C4-2B (cell line): ENCODE measurements around the gene LATS1.

Experiments used
- ZFX ChIP-seq: fragments of 450-650 bp; IDR thresholded peaks from 2 replicates; pipeline ENCODE4 v1.6.1; 2017
- TF ChIP-seq, protein P1 (sequence below): fragments of 450-650 bp; conservative IDR thresholded peaks from 2 replicates; pipeline ENCODE4 v1.5.1; 2017; ENCODE audit warnings: mild to moderate bottlenecking

DNA sequence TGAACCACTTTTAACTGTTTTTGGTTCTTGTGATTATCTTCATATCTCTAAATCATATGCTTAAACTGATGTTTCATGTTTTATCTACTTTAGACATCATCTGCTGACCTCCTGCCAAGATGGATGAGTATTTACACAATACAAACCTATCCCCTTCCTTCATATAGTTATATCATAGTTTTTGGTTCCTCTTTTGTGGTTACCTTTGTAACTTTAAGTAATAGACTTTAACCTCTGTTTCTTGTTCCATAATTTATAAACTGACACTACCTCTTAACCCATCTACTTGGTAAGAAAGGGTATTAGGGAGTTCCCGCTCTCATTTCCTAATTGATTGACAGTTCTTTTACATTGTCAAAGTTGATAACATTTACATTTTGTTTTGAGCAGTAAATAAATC lies 43.5 kb upstream of the LATS1 start:
- TF ChIP-seq, protein P1, sequence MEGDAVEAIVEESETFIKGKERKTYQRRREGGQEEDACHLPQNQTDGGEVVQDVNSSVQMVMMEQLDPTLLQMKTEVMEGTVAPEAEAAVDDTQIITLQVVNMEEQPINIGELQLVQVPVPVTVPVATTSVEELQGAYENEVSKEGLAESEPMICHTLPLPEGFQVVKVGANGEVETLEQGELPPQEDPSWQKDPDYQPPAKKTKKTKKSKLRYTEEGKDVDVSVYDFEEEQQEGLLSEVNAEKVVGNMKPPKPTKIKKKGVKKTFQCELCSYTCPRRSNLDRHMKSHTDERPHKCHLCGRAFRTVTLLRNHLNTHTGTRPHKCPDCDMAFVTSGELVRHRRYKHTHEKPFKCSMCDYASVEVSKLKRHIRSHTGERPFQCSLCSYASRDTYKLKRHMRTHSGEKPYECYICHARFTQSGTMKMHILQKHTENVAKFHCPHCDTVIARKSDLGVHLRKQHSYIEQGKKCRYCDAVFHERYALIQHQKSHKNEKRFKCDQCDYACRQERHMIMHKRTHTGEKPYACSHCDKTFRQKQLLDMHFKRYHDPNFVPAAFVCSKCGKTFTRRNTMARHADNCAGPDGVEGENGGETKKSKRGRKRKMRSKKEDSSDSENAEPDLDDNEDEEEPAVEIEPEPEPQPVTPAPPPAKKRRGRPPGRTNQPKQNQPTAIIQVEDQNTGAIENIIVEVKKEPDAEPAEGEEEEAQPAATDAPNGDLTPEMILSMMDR, result no peak
- no peak for TF ChIP-seq ZFX
